Stimulated activated CD8-positive, alpha-beta memory T cell treated with anti-CD3 and anti-CD28 coated beads, Interleukin-15, amount 100 ng/mL, for 48 hours (primary cell): Measurements from ENCODE around the gene SYK.

Experiments
- DNase-seq, 2 donors: peaks; one replicate each; pipeline ENCODE4 v3.0.0-alpha.2; 2020; ENCODE audit warnings: low read depth in 2 of 2

Gene SYK

DNA sequence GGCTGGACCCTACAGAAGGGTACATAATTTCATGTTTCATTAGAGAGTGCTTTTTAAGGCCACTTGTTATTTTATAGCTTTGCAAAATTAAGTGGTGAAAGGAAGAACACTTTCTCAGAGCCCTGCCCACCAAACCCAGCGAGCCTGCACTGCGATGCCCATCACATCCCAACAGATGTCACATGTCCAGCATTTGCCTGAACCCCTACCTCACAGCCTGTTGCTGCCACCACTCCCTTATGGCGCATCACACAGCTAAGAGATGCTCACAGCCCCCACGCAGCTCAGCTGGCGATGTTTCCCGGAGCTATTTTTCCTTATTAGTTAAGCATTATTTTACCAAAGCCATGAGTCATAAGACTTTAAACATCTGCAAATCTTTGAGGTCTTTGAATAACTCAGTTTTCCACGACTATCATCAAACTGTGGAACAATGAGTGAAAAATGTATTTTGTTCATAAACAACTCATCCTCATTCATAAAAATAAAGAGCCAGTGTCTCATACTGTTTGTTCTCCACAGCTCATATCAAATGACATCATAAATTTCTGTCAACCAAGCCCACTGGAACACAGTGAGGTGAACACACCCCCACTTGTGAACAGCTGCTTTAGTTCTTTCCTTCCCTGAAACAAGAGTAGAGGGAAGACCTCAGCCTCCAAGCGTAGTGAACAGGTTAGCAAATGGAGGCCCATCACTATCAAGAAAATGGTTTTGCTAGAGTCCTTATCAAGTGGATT is 104.9 kb downstream of the SYK start:
- DNase-seq, result no peak

DNA sequence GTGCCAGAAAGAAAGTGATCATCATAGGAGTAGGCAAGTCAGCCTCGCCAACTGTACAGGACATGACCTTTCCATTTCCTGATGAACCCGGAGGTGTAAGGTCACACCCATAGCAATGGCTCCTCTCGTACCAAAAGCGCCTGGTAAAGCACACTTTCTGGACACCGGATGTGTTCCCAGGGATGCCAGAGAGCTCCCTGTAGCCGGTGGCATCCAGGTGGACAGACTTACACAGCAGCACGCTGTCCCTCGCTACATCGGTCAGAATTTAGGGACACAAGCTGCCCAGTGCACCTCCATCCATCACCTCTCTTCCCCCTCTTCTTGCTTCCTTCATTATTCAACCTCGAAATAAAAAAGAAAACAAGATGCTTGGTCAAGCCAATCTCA is 105.4 kb downstream of the SYK start:
- no peak for DNase-seq

DNA sequence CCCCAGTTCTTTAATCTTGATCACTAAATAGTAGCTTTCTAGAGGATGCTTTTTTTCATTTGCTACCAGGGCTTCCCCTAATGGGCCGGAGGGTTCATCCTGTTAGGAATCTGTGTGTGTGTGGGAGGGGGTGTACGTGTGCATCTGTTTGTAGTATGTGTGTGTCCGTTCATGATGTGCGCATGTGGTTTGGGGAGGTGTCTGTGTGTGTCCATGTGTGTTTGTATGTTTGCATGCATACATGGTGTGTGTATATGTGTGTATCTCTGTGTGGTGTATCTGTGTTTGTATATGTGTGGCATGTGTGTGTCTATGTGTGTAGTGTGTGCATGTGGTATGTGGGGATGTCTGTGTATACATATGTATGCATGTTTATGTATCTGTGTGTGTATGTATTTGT is 106.2 kb downstream of the SYK start:
- no peak for DNase-seq

DNA sequence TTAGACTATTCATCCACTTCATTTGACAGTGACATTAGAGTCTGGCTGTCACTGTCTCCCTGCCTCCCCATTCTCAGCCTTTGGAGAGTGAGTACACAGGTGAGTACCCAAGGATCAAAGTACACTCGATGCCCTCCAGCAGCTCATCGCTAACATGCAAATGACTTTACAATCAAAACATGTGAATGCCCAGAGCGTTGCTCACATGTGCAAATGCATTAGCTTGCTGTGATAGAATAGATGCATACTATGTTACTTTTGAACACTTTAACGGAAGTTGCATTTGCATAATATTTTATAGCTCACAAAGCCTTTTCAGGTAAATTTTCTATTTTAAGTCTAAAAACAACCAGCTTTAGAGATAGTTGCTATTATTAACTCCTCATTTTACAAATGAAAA is 107.6 kb downstream of the SYK start:
- DNase-seq, result no peak

DNA sequence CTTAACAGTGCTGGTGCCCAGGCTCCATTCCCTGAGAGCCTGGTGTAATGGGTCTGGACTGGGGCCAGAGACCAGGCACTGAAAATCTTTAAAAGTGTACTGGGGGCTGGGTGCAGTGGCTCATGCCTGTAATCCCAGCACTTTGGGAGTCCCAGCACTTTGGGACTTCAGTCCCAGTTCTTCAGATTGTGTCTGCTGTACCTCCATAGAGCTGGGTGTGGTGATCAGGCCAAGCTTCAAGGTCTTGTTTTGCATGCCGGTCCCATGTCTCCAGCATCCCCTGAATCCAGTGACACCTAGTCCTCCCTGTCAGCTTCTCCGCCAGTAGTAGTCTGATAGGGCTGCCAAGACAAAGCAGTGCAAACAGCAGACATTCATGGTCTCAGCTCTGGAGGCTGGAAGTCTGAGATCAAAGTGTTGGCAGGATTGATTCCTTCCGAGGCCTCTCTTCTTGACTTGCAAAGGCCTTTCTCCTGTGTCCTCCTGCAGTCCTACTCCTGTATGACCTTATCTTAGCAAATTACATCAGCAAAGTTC is 108.2 kb downstream of the SYK start:
- DNase-seq, result no peak

DNA sequence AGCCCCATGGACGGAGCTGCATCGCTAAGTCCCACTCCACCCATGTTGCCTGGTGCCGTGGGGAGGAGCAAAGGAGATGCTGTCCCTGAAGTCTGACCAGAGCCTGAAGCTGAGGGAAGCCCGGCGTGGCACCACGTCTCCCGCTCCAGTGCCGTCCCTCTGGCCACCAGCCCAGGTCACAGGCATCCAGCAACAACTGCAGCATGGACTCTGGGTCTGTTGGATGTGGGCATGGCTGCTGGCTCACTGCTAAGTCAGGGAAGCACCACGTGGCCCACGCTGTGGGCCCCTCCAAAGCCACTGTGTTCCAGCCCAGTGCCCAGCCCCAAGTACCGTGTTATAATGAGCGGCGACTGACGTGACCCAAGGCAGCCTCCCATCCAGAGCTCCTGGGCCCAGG is 112.6 kb downstream of the SYK start:
- no peak for DNase-seq

DNA sequence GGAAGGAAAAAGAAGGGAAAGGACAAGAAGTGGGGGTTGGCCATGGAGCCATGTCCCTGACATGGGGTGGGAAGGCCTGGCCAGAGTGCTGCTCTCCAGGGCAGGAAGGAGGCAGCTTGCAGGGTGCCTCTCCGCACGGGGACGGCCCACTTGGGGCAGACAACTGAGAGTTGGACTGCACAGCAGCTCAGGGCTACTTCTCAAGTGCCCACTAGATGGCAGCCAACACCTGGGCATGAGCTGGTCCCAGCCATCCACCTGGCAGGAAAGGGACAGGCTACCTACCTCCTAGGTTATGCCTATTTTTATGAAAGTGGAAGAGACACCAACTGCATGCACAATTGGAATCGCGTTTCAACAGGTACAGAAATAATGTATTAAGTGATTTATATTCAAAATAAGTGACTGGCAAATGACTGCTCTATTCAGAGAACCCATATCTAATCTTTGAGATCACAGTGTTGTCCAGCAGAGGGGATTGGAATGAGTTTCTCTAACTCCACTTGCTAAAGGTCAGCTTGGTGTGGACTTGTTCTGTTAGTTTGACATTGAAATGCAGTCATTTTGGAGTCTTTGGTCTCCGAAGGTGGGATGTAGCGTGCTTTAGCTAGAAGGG is 113.4 kb downstream of the SYK start:
- DNase-seq, result peak; percentile 51 to 60

DNA sequence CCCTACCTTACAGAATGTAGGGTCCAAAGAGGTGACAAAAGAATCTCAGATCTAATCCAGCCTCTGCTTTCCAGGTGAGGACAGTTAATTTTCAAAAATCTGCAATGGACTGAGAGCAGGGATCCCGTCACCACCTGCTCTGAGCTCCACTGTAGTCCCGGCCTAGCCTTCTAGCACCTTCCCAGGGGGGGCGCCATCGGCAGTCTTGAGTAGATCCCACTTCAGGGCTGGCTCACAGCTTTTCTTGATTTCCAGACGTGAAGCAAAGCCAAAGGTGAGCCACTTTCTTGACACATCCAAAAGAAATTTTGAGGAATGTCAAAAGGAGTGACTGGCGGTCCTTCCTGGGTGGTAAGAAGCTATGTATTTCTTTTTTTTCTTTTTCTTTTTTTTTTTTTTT is 114.1 kb downstream of the SYK start:
- peak; percentile 15 to 26 for DNase-seq

DNA sequence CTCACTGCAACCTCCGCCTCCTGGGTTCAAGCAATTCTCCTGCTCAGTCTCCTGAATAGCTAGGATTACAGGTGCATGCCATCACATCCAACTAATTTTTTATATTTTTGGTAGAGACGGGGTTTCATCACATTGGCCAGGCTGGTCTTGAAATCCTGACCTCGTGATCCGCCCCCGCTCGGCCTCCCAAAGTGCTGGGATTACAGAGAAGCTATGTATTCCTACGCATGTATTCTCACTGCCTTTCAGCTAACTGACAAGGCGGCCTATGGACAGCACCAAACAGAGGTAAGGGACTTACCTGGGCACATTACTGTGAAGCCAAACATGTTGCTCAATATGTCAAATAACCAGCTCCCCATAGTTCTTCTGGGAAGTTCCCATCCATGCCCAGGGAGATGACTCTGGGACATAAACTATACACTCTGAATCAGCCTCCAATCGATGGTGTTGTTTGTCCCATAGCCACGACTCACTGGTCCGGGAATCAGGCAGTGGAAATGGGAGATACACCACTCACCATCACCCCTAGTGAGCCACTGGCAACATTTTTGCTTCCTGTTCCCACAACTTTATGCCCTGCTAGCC is 114.6 kb downstream of the SYK start:
- no peak for DNase-seq

DNA sequence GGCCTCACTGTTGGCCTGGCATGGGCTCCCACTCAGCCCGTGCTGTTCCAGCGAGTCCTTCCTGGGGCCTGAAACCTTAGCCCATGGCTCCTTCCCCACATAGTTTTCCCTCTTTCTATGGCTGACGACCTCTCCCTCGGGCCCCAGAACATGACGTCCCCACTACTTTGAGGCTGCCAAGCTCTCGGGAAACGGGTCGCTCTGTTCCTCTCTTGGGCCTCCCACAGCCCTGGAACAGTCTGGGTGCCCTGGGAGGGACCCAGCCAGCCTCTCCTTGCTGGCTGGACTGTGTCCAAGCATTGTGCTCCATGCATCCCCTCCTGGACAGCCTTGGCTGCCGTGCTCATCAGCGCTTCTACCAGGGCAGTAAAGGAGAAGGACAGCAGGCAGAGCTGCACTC is 118.3 kb downstream of the SYK start:
- DNase-seq, result no peak

DNA sequence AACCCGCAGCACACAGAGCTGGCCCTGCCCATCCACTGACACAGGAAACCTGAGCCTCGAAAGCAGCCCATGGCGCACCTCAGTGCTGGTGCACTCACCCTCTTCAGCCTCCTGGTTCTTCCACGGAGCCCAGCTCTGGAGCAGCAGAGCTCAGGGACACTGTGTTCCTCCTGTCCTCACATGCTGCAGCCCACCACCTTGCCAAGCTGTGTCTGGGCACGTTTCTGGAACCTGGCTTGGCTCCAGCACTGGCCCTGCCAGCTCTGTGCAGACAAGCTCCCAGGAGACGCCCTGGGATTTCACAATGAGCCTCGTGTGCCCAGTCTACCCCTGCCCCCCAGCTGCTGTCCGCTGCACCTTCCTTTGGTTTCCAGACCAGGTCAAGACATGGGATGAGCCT is 119.5 kb downstream of the SYK start:
- no peak for DNase-seq

DNA sequence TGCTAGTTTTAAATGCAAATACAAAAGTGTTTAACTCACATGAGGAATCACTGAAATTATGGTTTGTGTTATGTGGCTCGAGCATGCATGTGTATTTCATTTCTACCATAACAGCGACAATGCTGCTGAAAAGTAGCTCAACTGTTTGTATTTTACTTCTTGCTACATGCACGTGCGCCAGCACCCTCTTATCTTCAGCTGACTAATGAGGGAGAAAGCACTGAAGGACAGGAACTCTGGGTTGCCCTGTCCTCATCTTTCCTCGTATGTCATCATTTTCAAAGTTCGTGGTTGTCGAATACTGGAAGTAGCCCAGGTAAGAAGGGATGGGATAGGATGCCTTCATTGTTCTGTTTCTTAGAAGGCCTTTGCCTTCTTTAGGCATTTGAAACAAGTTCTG is 120.3 kb downstream of the SYK start:
- no peak for DNase-seq

DNA sequence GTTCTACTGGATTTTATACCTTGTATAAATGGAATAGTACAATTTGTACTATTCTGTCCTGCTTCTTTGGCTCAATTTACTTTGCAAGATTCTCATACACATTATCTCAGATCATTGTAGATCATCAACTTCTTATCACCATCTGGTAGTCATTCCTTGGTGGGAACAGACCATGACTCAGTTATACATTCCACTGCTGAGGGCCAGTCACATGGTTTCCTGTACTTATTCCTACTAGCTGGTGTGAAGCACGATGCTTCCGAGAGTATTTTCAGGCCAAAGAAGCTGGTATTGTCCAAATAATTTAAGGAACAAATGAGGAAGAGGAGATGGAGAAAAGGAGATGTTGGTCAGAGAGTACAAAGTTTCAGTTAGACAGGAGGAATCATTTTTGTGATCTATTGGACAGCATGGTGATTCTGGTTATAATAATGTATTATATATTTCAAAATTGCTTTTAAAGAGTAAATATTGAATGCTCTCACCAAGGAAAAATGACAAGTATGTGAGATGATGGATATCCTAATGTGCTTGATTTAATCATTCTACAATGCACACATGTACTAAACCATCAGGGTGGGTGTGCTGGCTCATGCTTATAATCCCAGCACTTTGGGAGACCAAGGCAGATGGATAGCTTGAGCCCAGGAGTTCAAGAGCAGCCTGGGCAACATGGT is 124.1 kb downstream of the SYK start:
- DNase-seq, result no peak

DNA sequence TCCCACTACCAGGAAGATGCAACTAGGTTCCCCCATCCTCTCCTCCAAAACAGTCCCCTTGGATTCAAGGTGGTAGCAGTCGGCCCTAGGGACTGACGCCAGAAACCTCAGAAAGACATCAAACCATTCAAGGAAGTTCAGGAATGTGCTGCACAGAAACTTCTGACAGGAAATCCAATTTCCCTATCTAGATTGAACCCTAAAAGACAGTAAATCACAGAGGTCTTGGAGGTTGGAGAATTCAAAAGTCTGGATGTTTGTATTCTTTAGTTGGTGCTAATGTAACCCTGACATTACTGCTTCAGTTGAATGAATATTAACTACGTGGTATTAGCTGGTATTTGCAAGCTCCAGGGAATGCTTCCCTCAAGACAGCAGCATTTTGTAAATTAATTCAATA is 125.3 kb downstream of the SYK start:
- no peak for DNase-seq

DNA sequence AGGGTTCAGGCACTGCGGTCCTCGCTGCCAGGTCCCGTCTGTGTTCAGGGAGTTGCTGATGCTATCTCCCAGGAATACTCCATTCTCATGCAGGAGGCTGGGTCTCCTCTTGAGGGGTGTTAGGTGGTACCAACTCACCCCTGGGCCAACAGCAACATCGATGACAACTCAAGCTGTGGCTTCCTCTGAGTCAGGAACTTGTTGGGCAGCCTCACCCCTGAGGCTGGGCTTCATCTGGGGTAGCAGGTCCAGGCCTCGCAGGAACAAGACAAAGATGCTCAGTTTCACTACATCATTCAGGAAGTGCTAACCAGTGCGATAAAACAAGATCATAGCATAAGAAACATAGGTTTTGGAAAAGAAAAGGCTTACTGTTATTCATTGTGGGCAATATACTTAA is 125.9 kb downstream of the SYK start:
- DNase-seq, result no peak

DNA sequence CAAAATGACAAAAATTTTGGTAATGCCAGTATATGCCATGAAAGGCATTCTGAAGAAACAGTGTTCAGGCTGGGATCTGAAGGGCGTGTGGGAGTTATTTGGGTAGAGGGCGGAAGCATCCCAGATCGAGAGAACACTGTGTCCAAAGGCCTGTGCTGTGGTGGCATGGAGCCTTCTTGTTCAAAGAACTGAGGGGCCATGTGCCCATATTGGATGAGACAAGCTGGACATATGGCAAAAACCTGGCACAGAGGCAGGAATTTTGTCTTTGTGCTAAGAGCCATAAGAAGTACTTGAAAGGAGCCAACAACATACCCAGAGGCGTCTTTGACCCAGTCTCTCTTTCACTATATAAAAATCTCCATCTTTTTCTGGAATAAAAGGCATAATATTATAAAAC is 128.0 kb downstream of the SYK start:
- no peak for DNase-seq

DNA sequence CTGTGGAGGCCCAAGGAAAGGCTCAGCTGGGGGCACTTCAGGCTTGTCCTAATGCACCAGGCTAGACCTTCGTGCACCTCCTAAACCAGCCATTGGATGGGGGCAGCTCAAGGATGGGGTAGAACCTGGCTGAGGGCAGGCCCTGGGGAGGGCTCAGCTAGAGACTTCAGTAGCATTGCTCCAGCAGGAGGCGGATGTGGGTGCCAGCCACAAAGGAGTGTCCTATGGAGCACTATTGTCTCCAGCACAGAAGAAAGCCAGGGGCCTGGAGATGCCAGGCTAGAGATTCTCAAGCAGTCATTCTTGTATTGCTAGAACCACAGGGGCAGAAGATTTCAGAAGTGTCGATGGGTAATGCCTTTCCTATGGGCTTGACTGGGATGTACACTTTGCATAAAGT is 131.8 kb downstream of the SYK start:
- DNase-seq, result no peak

DNA sequence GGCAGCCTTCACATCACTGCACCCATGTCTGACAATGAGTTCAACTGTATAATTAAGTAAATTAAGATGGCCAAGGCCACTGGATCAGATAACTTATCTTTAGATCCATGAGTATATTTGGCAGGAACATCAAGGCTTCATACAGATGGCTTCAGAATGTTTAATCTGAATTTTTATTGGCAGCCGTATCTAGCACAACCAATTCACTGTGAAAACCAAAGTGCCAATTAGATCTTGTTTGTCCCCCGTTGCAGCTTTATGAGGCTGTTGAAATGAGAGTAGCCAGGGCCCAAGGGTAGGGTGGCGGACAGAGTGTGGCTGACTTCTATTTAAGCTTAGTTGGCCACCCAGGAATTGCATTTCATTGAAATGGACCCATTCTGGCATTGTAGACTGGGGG is 137.7 kb downstream of the SYK start:
- DNase-seq, result no peak

DNA sequence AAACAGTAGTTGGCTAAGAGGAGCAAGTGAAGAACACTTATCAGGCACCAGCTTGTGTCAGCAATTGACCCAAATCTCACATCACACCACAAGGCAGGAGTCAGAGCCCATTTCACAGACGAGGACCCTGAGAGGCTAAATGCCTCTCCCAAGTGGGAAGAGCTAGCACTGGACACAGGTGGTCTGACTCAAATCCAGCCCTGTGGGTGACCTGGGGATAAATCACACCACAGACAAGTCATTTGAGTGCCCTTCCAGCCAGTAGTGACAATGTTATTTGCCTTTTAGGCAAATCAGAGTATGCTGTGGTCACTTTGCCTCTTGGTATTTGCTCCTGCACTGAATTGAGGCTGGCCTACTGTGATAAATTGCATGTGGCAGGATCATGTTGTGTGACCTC is 138.7 kb downstream of the SYK start:
- DNase-seq, result no peak

DNA sequence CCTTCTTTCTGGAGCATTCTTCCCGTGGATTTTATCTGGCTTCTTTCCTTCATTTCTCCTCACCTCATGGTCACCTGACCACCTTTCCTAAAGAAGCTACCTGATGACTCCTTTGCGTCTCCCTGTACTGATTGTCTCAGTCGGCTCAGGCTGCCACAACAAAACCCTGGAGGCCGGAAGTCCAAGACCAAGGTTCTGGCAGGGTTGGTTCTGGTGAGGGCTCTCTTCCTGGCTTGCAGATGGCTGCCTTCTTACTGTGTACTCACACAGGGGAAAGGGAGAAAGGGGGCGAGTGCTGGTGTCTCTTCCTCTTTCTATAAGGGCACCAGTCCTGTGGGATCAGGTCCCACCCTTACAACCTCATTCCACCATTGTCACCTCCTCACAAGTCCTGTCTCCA is 140.0 kb downstream of the SYK start:
- no peak for DNase-seq

DNA sequence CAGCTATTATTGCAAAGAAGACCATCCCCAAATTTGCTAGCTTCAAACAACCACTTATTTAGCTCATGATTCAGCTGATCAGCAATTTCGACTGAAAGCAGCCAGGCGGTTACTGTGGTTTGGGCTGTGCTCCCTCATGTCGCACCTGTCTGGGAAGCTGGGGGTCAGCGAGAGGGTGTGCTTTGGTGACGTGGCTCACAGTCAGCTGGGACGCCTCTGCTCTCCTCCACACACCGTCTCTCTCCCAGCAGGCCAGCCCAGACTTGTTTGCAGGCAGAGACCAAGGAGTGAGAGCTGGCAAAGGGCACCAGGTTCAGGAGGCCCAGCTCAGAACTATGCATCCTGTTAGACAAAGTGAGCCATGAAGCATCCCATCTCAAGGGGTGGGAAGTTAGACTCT is 140.9 kb downstream of the SYK start:
- no peak for DNase-seq

DNA sequence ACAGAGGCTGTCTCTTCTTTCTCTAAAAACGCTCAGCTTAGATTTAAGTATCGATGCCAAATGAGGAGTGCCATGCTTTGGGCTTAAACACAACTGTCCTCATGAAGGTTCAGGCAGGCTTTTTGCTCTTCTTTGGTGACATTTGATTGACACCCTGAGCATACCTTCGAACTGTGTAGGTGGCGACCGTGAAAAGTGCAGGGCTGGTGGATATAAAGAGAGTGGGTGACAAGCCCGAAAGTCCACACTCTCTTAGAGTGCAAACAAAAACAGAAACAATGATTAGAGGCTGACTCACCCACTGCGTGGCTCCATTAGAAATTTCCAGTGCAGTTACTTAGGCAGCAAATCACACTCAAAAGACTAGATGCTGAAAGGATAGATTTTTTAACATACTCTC is 141.7 kb downstream of the SYK start:
- DNase-seq, result no peak

DNA sequence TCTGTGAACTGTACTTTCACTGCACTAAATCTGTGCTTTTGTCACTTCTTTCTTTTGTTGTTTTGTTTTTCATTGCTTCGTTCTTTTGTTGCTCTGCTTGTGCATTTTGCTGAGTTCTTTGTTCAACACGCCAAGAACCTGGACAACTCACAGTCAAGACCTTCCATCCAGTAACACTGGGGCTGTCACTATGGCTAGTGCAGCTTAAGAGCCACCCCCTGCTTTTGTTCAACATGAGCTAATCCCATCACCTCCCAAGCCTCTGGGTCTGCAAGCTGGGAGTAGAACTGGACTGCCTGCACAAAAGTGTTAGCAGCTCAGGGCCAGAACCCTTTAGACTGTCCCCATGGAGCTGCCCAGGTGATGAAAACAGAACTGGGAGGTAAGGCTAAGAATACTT is 143.7 kb downstream of the SYK start:
- DNase-seq, result no peak
